Progenitor cell of endocrine pancreas (in vitro differentiated cells): ENCODE data around the gene RNU6-1. TPM values are rescaled to one million over a fixed set of nuclear protein-coding genes. Genes with fewer than 3 reads are reported as not detected.

Experiments used
- DNase-seq: peaks from one replicate; pipeline ENCODE4 v3.0.0; 2021; ENCODE audit warnings: low spot score; ENCODE audit not compliant: unreplicated experiment
- H3K27ac Mint-ChIP-seq: 2 replicates; pipeline ENCODE4 v1.8.0; 2021; ENCODE audit warnings: mild to moderate bottlenecking, moderate library complexity, mixed read lengths
- H3K27me3 Mint-ChIP-seq: 2 replicates; pipeline ENCODE4 v1.8.0; 2021; ENCODE audit warnings: mixed read lengths
- H3K36me3 Mint-ChIP-seq: 2 replicates; pipeline ENCODE4 v1.8.0; 2022; ENCODE audit warnings: mixed read lengths; ENCODE audit not compliant: insufficient read depth
- H3K4me1 Mint-ChIP-seq: 2 replicates; pipeline ENCODE4 v1.8.0; 2021; ENCODE audit warnings: low read depth, mixed read lengths
- H3K4me3 Mint-ChIP-seq: 2 replicates; pipeline ENCODE4 v1.8.0; 2021; ENCODE audit warnings: low read depth, mild to moderate bottlenecking, moderate library complexity, mixed read lengths
- H3K9me3 Mint-ChIP-seq: 2 replicates; pipeline ENCODE4 v1.8.0; 2021; ENCODE audit warnings: low read depth, mixed read lengths
- total RNA-seq: library from RNA; stranded (reverse); gene quantifications from 2 replicates; pipeline ENCODE4 v1.2.1, GENCODE V29; 2021
- TF ChIP-seq, protein P1 (sequence below): fragments of 200-600 bp; sonication (generic); IDR thresholded peaks from one replicate; pipeline ENCODE4 v1.5.0; 2021; ENCODE audit warnings: antibody characterized with exemption, mild to moderate bottlenecking; ENCODE audit not compliant: unreplicated experiment

RNU6-1 gene
- total RNA-seq, 1 donor from 2014 or later: not detected

DNA sequence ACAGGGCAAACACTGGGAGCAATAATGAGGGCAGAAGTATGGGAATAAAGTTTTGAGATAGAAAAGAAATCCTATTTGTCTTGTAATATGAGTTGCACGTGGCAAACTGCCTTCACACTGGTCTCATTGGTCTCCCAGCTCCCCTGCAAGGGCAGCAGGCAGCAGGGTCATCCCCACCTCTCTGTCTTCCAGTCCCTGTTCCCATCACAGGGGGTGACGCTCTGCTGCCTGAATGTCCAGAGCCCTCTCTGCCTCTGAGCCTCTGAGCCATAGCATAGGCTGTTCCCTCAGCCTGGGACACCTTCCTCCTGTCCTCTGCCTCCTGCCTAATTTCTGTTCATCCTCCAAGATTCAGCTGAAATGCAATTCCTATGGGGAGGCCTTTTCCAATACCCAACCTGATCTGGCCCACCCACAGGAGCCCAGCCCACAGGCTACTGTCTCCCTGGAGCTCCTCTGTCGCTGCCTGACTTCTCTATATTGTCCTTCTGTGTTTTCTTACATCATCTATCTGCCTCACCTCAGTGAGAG, 26.7 kb downstream of the RNU6-1 start:
- peaks cover 1% of the 10 kb centered on the region for H3K36me3 Mint-ChIP-seq
- peaks cover 4% of the 10 kb centered on the region for H3K9me3 Mint-ChIP-seq
- no peak for DNase-seq
- peaks cover 17% of the 10 kb centered on the region for H3K4me1 Mint-ChIP-seq
- H3K27me3 Mint-ChIP-seq: peaks cover 27% of the 10 kb centered on the region
- no peak overlapping the region for H3K4me3 Mint-ChIP-seq
- TF ChIP-seq, protein P1, sequence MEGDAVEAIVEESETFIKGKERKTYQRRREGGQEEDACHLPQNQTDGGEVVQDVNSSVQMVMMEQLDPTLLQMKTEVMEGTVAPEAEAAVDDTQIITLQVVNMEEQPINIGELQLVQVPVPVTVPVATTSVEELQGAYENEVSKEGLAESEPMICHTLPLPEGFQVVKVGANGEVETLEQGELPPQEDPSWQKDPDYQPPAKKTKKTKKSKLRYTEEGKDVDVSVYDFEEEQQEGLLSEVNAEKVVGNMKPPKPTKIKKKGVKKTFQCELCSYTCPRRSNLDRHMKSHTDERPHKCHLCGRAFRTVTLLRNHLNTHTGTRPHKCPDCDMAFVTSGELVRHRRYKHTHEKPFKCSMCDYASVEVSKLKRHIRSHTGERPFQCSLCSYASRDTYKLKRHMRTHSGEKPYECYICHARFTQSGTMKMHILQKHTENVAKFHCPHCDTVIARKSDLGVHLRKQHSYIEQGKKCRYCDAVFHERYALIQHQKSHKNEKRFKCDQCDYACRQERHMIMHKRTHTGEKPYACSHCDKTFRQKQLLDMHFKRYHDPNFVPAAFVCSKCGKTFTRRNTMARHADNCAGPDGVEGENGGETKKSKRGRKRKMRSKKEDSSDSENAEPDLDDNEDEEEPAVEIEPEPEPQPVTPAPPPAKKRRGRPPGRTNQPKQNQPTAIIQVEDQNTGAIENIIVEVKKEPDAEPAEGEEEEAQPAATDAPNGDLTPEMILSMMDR: no peak
- no peak overlapping the region for H3K27ac Mint-ChIP-seq

DNA sequence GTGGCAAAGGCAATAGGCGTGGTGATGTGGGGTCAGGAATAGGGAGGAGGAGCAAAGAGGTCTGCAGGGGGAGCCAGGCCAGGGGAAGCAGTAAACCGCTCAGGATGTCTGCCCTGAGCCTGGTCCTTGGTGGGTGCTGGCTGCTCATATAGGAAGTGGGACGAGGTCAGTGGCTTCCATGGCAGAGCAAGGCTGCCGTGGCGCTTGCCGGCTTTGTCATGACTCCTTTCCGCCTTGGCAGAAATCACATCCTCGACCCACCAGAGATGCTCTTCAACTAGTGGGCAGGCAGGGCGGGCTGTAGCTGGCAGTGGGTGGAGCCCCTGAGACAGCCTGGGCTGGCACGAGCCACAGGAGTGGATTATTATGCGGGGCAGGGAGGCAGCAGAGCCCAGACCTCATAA, 27.6 kb downstream of the RNU6-1 start:
- H3K4me1 Mint-ChIP-seq: peaks cover 17% of the 10 kb centered on the region
- no peak overlapping the region for H3K27ac Mint-ChIP-seq
- peaks cover 18% of the 10 kb centered on the region for H3K27me3 Mint-ChIP-seq
- TF ChIP-seq, protein P1: no peak
- H3K36me3 Mint-ChIP-seq: peaks cover 3% of the 10 kb centered on the region
- H3K9me3 Mint-ChIP-seq: peaks cover 4% of the 10 kb centered on the region
- no peak for DNase-seq
- H3K4me3 Mint-ChIP-seq: no peak overlapping the region

DNA sequence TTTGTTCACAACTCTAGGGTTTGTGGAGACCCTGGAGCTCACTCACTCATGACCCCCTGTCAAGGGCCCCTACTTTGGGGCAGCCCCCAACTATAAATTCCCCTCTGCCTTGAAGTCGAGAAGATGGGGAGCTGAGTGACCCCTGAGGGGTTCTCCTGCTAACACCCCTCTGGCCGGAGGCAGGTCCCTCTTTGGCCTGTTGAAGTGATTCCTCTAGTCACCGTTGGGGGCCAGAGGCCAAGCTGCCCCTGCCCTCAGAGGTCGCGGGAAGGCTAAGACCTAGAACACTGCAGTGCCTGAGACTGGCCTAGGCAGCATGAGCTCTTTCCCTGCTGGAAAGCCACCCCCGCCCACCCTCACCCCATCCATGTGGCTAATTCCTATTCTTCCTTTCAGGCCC, 30.0 kb downstream of the RNU6-1 start:
- Mint-ChIP-seq H3K9me3 (no peaks in the 10 kb centered on the region), H3K4me1 (peaks cover 17% of the 10 kb centered on the region), H3K27ac (no peak overlapping the region), H3K4me3 (no peak overlapping the region), H3K27me3 (peaks cover 4% of the 10 kb centered on the region), H3K36me3 (peaks cover 3% of the 10 kb centered on the region)
- TF ChIP-seq, protein P1: no peak
- no peak for DNase-seq

DNA sequence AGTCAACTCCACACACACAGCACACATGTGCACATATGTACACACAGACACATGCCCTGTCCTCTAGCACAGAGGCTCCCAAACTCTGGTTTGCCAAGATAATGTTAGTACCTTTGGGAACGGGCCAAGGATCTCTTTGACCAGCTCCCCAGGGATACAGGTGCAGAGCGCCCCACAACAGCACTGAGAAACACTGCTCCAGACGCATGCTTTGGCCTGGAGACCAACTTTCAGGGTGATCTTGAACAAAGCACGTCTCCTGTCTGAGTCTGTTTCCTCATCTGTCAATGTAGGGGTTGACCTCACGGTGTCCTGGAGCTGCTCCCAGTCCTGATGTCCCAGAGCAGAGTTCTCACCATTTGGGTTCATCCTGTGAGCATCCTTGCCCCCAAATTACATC, 30.4 kb downstream of the RNU6-1 start:
- no peak overlapping the region for H3K4me3 Mint-ChIP-seq
- H3K27me3 Mint-ChIP-seq: peaks cover 4% of the 10 kb centered on the region
- peaks cover 17% of the 10 kb centered on the region for H3K4me1 Mint-ChIP-seq
- H3K27ac Mint-ChIP-seq: no peak overlapping the region
- H3K9me3 Mint-ChIP-seq: no peaks in the 10 kb centered on the region
- TF ChIP-seq, protein P1: no peak
- H3K36me3 Mint-ChIP-seq: peaks cover 3% of the 10 kb centered on the region
- DNase-seq: no peak

DNA sequence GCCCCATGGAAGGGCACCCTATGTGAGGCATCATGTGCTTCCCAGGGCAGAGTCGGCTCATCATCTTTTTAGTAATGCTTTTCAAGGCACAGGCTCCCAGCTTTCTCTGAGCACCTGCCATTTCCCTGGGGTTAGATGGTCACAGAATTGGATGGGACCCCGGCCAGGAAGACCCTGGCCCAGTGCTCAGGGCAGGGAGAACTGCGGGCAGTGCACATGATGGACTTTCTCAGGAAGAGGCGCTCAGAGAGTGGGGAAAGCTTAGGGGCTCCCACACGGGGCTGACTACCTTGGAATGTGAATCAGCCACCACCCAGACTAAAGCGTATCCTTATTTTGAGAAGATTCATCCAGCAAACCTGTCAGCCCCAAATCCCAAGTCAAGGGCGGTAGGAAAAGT, 31.0 kb downstream of the RNU6-1 start:
- H3K9me3 Mint-ChIP-seq: no peaks in the 10 kb centered on the region
- peaks cover 3% of the 10 kb centered on the region for H3K36me3 Mint-ChIP-seq
- H3K4me3 Mint-ChIP-seq: no peak overlapping the region
- DNase-seq: no peak
- H3K27me3 Mint-ChIP-seq: peaks cover 4% of the 10 kb centered on the region
- TF ChIP-seq, protein P1: no peak
- H3K27ac Mint-ChIP-seq: no peak overlapping the region
- peaks cover 21% of the 10 kb centered on the region for H3K4me1 Mint-ChIP-seq
